Gastroesophageal sphincter (tissue), 3 donors: Measurements from ENCODE around the gene GNAI2.

Source experiments
- CTCF ChIP-seq, 4 experiments: fragments of 200-600 bp in 2 of 4; fragments of 450-650 bp in 2 of 4; sonication (generic) in 1 of 4; IDR thresholded peaks; one replicate each; pipeline ENCODE4 v1.5.1; 2017 to 2019; ENCODE audit warnings: antibody characterized with exemption in 4 of 4, mild to moderate bottlenecking in 2 of 4, moderate library complexity in 2 of 4
- EP300 ChIP-seq: sonication (generic); formaldehyde crosslinking; IDR thresholded peaks from one replicate; pipeline ENCODE4 v1.6.1; 2017; ENCODE audit warnings: antibody characterized with exemption, mild to moderate bottlenecking
- POLR2A ChIP-seq, 2 donors: fragments of 450-650 bp; IDR thresholded peaks; one replicate each; pipeline ENCODE4 v1.6.1; 2017; ENCODE audit warnings: antibody characterized with exemption in 2 of 2, mild to moderate bottlenecking in 2 of 2, moderate library complexity in 1 of 2
- POLR2AphosphoS5 ChIP-seq: sonication (generic); formaldehyde crosslinking; IDR thresholded peaks from one replicate; pipeline ENCODE4 v1.6.1; 2017; ENCODE audit warnings: antibody characterized with exemption

GRCh38 chr3:50219285-50219684 lies 16.7 kb upstream of the GNAI2 start:
- TF ChIP-seq CTCF (IDR thresholded peaks at IDR 0.05): no peak
- TF ChIP-seq POLR2AphosphoS5: no peak
- no peak for TF ChIP-seq POLR2A (IDR thresholded peaks at IDR 0.05)
- TF ChIP-seq EP300: no peak
